Right hindlimb (tissue), 1 donor: ENCODE measurements around the gene AWAT1.
"Not testable (repeated sequence)": the region's sequence is repeated elsewhere in the genome, so short reads cannot be mapped to it uniquely, and the experiment has no call there.

Source experiments
- DNase-seq: peaks from one replicate; pipeline ENCODE4 v3.0.0-alpha.2; 2018

The AWAT1 gene

DNA sequence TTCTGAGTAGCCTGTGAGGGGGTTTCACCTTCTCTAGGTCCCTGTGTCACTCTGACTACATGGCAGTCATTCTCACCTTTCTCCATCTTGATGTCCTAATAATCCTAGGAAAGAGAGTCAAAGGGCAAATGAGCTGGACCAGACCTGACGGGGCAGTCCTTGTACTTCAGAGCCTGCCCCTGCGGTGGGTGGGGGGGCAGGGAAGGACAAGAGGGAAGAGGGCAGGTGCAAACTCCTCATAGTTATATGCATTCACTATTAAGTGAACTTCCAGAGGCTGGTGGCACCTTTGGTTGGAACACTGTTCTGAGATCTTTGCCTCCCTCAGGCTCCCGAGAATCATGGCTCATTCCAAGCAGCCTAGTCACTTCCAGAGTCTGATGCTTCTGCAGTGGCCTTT is at the start of gene AWAT1:
Gene AWAT1, plus strand, starts transcription at position 301 of the 400 bp plus-strand sequence. Its CDS starts 41 bp downstream, at position 342.
- DNase-seq = no peak

- DNase-seq = no peak
Observed at GRCh38 chrX:70190225-70190624, 44.2 kb upstream of the AWAT1 start.

- no peak for DNase-seq
Observed at GRCh38 chrX:70196961-70197720, 37.3 kb upstream of the AWAT1 start.

GRCh38 chrX:70201732-70202131 is 32.7 kb upstream of the AWAT1 start:
- no peak for DNase-seq

DNA sequence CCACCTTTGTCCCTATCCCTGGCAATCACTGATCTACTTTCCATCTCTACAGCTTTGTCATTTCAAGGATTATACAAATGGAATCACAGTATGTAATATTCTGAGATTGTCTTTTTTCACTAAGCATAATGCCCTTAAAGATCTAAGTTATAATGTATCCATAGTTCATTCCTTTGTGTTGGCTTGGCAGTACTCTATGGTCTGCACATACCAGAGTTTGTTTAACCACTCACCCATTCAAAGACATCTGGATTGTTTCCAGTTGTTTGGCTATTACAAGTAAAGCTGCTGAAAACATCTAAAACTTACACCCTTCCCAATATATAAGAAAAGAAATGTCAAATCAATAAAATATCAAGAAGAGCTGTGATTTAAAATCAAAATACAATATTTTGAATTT is 26.0 kb upstream of the AWAT1 start:
- no peak for DNase-seq

DNA sequence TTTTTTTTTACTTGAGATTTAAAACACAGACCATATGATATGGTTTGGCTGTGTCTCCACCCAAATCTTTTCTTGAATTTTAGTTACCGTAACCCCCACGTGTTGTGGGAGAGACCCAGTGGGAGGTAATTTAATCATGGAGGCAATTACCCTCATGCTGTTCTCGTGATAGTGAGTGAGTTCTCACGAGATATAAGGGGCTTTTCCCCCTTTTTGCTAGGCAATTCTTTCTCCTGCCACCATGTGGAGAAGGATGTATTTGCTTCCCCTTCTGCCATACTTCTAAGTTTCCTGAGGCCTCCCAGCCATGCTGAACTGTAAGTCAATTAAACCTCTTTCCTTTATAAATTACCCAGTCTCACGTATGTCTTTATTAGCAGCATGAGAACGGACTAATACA is 24.9 kb upstream of the AWAT1 start:
- not testable (repeated sequence) for DNase-seq

- DNase-seq = no peak
Observed at GRCh38 chrX:70219938-70220764, 14.3 kb upstream of the AWAT1 start.

DNA sequence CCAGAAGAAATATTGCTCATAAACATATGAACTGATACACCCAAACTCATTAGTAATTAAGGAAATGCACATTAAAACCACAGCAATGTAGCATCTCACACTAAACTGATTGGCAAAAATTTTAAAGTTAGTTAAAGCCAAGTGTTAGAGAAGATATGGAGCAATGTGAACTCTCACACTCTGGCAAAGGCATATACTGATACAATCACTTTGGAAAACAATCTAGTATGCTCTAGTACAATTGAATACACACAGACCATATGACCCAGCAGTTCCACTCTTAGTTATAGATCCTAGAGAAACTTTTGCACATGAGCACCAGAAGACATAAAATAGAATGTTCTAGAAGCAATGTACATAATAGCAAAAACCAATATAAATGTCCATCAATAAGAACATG is 8.4 kb upstream of the AWAT1 start:
- no peak for DNase-seq

- DNase-seq = no peak
Observed at GRCh38 chrX:70226687-70227086, 7.8 kb upstream of the AWAT1 start.

DNA sequence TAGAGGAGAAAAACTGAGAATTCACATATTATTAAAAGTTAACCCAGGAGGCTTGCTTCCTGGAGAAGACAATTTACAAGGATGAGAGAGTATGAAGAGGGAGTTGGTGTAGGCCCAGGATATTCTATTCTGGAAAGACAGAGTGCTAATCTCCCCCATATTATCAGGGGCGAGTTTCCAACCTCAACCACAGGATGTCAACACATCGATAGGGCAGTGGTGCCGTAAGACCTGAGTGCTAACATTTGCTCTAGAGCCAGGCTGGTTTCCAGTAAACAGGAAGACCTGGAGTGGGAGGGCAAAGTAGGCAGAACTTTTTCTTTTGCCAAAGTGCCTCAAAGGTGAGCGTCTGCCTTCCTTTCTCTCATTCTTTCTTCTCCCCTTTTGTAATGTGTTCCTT is 2.8 kb upstream of the AWAT1 start:
- DNase-seq = no peak

GRCh38 chrX:70240751-70241150 is 6.3 kb downstream of the AWAT1 start:
- no peak for DNase-seq

GRCh38 chrX:70241501-70241900 is 7.0 kb downstream of the AWAT1 start:
- DNase-seq = no peak

DNA sequence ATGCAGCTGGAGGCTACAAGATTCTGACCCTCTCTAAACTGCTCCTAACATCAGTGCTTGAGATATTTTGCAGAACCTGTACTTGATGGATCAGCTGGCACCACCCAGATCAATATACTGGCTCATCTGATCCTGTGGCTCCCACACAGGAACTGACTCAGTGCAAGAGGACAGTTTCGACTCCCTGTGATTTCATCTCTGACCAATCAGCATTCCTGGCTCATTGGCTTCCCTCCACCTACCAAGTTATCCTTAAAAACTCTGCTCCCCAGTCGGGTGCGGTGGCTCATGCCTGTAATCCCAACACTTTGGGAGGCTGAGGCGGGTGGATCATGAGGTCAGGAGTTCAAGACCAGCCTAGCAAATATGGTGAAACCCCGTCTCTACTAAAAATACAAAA is 9.1 kb downstream of the AWAT1 start:
- DNase-seq = not testable (repeated sequence)

DNA sequence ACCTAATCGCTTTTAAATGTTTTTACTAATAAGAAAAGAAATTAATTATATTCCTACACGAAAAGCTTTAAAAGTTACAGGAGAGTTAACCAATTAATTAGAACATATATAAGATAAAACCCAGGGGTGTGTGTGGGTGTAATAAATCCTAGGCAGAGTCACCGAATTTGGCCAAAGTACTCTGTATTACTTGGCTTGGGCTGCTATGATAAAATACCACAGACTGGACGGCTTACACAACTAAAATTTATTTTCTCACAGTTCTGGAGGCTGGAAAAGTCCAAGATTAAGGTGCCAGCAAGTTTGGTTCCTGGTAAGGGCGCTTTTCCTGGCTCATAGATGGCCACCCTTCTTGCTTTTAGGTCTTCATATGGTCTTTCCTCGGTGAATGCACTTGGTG is 10.4 kb downstream of the AWAT1 start:
- no peak for DNase-seq

DNA sequence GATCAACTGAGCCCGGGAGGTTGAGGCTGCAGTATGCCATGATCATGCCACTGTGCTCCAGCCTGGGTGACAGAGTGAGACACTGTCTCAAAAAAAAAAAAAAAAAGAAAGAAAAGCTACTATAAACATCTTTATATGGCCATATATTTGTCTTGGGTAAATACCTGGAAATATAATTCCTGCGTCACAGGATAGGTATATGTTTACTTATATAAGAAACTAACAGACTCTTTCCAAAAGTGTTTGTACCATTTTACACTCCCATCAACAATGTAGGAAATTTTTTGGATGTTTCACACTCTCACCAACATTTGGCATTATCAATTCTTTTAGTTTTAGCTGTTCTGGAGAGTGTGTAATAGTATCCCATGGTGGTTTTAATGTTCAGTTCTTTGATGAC is 12.8 kb downstream of the AWAT1 start:
- DNase-seq = no peak

GRCh38 chrX:70252491-70252890 is 18.0 kb downstream of the AWAT1 start:
- no peak for DNase-seq

DNA sequence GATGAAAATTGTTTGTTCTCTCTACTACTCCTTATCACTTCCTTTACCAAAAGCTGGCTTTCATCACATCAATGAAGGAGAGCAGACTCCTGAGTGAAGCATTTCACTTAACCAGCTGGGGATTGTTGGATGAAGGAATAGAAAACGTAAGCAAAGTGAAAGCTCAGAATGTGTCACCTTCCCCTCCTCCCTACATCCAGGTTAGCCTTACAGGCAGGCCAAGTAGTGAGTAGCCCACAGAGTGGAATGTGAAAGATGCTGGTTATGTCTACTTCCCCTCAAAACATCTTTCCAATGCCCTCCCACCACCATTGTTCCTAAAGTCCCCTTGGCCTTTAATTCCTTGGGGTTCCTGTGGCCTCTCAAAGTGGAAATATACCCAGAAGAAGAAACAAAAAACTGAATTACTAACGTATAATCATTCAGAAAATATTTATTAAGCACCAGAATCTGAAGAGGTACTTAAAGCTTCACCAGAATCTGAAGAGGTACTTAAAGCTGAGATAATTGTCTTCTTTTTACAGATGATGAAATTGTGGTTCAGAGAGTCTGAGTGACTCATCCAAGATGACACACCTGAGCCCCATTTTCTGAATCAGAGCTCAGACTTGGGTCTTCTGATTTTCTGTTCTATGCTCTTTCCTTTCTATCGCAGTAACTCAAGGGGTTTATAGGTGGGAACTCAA is 19.1 kb downstream of the AWAT1 start:
- DNase-seq = no peak

DNA sequence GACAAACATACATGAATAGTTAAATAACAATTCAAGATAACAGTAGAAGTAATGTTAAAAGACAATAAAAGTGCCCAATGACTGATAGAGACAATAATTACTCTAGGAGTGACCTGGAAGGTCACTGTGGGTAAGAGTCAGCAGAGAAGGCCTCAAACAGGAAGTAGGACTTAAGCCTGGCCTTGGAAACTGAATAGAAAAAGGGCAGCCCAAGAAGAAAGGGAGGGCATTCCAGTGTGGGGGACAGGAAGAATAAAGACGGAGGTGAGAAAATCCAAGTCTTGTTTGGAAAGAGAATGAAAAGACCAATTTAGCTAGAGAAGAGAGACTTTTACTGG is 19.6 kb downstream of the AWAT1 start:
- no peak for DNase-seq

- no peak for DNase-seq
Observed at GRCh38 chrX:70254909-70255308, 20.5 kb downstream of the AWAT1 start.

DNA sequence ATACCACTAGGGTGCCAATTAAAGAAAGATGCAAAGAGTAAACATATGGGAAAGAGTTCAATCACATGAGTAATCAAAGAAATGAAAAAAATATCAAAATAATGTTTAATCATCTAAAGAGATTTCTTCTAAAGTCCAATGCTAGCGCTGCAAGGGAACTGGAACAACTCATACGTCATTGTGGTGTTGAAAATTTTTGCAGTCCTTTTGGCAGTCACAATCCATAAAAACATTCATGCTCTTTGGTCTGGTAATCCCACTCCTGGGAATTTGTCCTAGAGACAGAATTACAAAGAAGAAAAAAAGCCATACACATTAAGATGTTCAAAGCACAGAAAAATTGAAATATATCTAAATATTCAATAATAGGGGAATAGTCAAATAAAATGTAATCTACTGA is 21.0 kb downstream of the AWAT1 start:
- no peak for DNase-seq

- no peak for DNase-seq
Observed at GRCh38 chrX:70257423-70258288, 23.2 kb downstream of the AWAT1 start.

DNA sequence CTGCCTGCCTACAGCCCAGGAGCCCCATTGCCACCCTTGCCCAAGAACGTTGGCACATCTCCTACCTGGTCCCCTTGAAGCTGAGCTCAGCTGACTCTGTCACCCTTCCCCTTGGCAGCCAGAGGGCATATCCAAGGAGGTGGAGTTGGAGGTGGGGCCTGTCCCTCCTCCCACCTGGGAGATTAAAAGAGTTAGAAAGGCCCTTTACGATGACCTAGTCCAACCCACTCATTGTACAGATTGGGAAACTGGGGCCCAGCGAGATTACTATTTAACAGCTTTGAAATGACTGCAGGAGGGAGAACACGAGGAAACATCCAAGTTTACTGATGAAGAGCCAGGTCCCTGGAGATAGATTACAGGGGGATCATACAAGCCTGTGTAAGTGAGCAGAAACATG is 25.6 kb downstream of the AWAT1 start, which contains the start of gene P2RY4:
Gene P2RY4, minus strand, starts transcription at position 101 of the 400 bp plus-strand sequence. CDS start 580 bp downstream, outside the sequence.
- no peak for DNase-seq
